ENCODE results near the gene SERPINB6.
A peak's percentile ranks its signal among the peaks of the same experiment; 100 is the strongest.
"Not testable (repeated sequence)": the region's sequence is repeated elsewhere in the genome, so short reads cannot be mapped to it uniquely, and the experiment has no call there.

SERPINB6 gene

DNA sequence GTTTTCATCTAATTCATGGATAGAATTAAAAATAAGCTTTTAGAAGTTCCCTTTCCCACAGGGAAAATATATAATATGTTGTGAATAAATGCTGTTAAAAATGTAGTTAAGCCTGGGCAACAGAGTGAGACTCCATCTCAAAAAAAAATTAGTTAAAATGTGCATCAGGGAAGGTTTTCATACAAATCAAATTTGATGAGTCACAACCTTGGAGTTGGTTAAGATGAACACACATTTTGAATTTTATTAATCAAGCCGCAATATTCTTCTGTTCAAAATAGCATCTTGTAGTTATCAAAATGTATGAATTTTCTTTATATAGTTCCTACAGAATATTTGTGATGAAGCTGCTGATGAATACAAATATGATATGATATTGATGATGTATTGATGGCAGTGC lies 37.3 kb downstream of the SERPINB6 start:
- DNase-seq = no peak

DNA sequence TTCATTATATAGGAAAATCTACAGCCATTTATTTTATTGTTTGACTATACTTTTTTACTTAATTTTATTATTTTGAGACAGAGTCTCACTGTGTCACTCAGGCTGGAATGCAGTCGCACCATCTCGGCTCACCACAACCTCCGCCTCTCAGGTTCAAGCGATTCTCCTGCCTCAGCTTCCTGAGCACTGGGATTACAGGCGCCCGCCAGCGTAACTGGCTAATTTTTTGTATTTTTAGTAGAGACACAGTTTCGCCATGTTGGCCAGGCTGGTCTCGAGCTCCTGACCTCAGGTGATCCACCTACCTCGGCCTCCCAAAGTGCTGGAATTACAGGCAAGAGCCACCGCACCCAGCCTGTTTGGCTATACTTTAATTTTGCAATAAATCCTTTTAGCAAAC lies 38.5 kb downstream of the SERPINB6 start:
- not testable (repeated sequence) for DNase-seq

DNA sequence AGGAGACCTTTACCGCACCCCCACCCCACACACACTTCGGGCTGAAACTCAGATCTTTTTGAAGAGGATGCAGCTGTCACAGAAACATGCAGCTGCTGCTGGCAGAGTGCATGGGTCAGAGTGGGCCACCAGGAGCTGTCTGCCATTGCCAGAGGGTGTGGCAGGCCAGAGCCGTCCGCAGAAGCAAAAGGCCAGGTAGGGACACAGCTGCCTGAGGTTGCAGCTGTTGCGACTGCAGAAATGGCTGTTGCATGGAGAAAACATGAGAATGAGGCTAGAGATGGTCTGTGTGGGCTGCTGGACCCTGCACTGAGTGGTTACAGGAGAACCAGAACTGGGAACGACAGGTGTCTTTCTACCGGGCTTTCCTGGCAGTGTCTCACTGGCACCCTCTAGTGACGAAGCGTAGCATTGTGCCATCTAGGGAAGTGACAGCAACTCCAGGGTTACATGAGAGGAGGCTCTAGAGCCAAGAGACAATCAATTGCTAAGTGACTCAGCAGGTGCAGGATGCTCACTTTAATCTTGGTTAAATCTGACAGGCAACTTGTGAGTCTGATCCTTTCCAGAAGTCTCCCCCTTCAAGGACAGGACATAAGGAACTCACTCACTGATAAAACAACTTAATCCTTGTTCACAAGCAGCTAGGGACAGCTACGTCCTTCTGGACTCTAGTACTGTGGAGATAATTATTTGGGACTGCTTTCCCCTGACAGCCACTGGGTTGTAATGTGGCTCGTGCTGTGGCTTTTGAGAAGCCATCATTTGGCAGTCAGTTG lies 39.2 kb downstream of the SERPINB6 start:
- DNase-seq = peak; percentile 82

DNA sequence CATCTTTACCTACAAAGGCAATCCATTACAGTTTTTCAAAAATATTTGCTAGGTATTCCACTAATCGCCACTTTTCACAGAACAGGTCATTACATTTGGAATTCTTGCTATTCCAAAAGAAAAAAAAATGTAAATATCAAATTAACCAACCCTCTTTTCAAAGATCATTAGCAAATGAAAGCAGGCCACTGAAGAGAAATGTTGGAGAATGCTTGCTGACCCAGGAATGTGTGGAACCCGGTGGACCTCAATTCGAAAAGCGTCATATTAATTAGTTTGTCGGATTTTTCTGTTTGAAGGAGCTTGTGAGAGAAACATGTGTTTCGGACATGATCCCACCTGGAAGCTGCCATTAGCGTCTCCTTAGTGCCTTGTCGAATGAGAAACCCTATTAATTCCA lies 40.3 kb downstream of the SERPINB6 start:
- DNase-seq = no peak

DNA sequence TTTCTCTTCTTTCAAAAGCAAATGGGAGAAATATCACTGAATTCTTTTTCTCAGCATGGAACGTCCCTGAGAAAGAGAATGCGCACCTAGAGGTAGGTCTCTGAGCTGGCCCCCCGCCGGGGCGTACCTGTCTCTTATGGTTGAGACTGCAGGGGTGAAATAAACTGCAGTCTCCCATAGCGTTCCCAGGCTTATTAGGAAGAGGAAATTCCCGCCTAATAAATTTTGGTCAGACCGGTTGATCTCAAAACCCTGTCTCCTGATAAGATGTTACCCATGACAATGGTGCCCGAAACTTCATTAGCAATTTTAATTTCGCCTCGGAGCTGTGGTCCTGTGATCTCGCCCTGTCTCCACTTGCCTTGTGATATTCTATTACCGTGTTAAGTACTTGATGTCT lies 43.4 kb downstream of the SERPINB6 start:
- DNase-seq = not testable (repeated sequence)

DNA sequence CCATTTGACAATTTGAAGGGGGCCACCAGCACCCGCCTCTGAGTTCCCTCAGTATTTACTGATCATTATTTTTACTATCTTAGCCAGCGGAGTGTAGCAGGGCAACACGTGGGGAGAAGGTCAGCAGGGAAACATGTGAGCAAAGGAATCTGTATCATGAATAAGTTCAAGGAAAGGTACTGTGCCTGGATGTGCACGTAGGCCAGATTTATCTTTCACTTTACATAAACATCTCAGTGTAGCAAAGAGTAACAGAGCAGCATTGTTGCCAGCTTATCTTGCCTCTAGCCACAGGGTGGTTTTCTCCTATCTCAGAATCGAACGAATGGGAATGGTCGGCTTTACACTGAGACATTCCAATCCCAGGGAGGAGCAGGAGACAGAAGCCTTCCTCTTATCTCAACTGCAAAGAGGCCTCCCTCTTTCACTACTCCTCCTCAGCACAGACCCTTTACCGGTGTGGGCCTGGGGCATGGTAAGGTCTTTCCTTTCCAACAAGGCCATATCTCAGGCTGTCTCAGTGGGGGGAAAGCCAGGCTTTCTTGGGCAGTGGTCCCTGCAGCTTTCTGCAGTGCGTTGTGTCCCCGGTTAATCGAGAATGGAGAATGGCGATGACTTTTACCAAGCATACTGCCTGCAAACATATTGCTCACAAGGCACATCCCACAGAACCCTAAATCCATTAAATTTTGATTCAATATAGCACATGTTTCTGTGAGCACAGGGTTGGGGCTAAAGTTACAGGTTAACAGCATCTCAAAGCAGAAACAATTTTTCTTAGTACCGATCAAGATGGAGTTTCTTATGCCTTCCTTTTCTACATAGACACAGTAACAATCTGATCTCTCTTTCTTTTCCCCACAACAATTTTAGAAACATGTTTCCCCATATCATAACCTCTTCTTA lies 45.3 kb downstream of the SERPINB6 start:
- DNase-seq = not testable (repeated sequence)

DNA sequence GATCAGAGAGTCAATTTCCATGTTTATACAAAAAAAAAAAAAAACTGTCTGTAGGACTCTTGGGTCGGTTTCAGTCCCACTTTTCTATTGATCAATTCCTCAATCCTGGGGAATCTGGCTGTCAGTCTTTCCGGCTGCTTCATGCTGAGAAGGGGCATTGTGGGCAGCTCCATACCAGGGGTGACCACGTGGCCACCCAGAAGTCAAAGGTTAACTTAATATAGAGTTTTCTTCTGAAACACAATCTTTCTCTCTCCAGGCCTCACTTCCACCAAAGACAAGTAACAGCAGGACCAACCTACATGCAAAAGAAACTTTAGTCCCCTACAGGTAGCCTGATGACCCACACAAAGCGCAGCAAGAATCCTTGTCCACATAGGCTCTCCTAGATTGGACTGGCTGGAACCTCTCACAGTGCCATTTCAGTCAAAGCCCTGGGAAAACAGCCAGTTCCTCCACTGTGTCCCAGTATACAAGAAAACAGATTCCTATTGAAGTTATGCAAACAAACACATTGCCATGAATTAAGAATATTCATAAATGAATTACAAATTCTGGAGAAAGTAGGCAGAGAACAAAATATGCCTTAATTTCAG lies 49.7 kb downstream of the SERPINB6 start:
- no peak for DNase-seq

DNA sequence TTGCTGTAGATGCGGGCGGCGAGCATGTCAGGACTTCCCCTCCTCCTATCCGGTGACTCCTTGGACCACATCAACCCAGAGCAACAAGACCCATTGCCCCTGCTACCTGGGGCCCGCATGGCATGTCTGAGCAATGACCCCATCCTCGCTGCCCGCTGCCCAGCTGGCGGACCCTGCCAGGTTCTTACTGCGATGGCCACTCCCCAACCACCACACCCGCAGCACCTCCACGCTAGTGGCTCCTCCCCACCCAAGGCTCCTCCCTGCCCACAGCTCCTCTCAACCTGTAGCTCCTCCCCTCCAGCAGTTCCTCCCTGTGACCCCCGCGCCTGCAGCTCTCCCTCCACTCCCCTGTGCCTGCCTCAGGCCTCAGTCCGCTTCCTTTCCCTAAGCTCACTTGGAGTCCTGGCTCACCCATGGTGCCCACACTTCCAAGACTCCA lies 50.7 kb downstream of the SERPINB6 start:
- no peak for DNase-seq

DNA sequence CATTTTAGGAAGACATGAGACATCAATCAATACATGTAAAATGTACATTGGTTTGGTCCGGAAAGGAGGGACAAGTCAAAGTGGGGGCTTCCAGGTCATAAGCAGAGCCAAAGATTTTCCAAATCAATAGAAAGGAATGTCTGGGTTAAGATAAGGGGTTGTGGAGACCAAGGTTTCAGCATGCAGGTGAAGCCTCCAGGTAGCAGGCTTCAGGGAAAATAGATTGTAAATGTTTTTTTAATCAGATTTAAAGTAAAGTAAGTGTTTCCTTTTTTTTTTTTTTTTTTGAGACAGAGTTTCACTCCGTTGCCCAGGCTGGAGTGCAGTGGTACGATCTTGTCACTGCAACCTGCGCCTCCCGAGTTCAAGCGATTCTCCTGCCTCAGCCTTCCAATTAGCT lies 51.5 kb downstream of the SERPINB6 start:
- DNase-seq = no peak

DNA sequence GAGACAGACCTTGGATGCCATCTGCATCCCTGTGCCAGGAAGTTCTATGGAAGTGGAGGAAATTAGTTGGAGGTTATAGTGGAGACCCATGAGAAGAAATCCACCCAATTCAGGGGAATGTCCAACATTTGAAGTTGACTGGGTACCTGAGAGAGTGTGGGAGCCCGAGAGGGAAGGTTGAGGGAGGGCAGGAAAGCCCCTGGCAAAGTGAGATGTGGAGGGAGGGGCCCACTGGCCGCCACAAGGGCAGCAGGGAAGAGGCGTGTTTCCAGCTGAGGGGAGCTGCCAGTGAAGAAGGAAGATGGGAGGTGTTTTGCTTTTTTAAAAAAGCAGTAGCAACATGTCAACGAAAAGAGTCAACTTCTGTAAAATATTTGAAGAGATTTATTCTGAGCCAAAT lies 52.0 kb downstream of the SERPINB6 start:
- no peak for DNase-seq

DNA sequence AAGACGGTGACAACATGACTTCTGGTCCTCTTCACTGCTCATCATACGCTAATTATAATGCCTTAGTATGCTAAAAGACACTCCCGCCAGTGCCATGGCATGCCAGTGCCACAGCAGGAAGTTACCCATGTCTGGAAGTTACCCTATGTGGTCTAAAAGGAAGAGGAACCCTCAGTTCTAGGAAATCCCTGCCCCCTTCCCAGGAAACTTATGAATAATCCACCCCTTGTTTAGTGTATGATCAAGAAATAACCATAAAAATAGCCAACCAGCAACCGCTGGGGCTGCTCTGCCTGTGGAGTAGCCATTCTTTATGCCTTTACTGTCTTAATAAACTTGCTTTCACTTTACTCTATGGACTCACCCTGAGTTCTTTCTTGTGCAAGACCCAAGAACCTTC lies 52.4 kb downstream of the SERPINB6 start:
- no peak for DNase-seq

DNA sequence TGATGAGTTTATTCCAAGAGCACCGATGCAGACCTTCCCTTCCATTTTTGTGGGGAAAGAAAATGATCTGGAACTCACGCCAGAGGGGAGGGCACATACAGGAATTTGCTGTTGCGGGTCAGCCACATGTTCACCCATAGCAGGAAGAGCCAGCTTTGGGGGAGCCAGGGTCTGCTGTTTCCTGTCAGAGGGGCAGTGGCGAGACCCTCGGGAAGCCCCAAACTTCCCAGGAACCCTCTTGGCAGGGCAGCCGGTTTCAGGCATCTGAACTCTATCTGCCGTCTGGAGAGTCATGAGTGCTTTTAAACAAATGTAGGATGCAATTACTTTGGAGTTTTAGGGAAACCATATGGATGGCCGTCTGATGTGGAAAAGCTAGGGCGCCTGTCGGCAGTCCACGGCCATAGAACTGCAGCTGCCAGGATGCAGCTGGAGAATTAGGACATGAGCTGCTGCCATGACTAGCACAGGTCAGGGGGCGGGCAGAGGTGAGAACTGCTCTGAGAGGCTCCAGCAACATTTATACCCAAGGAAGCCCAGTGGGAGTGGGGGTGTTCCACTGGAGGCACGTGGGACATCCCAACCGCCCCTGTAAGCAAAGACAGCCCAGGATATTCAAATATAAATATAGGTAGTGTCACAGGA lies 53.4 kb downstream of the SERPINB6 start:
- no peak for DNase-seq

DNA sequence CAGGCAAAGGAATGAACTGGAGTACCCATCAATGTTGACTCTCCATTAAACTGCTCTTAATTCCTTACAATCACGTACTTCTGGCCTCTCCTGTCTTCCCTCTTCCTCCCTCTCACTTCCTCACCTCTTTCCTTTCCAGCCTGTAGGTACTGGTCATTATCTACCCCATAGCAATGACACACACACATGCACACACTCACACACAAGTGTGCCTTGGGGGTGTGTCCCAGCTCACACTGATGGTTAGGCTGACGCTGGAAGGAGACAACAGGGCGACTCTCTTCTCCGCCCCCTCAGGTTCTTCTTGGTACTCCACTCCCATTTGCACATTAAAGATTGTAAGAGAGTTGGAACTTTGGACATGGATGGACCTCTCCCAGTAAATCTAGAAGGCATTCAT lies 54.3 kb downstream of the SERPINB6 start:
- no peak for DNase-seq

DNA sequence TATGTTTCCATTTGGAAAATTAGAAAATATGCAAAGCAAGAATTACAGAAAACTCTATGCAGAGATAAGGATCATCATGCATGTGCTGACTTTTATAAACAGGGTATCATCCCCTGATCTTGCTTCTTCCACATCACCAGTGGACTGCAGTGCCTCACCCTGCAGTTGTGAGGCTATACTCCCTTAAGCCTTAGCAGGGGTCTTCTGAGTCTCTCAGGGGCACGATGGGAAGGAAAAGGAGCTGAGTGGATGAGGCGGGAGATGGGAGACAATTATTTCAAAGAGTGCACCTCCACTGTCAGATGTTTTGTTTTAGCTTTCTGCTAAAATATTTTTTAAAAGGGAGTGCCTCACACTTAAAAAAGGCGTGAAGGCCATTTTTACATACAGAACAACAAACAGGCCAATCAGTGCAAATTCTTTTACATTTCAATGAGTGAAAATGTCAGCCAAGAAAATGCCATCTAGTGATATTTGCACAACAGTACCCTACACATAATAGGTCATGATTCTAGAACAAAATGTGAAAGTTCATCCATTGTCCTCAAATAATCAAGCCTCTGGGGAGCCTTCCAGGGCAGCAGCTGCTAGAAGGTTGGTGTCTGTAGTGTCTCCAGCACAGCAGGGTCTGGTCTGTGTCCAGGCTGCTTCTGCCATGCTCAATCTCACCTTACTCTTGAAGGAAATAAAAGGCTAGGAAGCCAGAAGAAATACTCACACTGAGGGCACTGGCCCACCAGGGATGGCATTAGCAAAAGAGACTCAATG lies 55.0 kb downstream of the SERPINB6 start:
- no peak for DNase-seq

DNA sequence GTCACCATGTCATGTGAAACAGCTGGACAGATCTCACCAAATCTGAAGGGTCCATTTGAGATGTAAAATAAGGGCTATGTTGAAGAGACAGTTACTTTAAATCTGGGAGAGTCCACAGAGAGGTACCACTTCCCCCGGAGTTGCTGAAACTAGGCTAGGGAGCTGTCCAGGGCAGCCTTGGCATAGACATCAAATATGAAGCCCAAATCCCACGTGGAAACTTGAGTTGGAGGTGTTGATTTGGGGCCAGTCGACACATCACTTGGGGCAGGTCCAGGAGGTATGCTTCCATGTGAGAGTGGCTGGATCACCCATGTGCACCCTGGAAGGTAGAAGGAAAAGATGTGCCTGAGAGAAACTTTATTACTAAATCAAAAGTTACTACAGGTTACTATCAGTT lies 56.2 kb downstream of the SERPINB6 start:
- no peak for DNase-seq

DNA sequence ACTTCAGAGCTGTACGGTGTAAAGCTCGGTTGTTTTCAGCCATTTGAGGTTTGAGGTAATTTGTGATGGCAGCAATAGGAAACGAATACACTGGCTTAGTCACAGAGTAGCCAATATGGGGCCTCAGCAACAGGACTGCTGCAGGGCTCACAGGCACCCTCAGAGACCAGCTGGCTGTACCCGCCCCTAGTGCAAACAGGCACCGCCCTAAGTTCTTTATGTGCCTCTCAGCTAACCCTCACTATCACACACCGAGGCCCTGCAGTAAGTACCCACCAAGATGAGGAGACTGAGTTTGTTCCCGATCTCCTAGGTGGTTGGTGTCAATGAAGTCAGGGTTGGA lies 57.1 kb downstream of the SERPINB6 start:
- no peak for DNase-seq

DNA sequence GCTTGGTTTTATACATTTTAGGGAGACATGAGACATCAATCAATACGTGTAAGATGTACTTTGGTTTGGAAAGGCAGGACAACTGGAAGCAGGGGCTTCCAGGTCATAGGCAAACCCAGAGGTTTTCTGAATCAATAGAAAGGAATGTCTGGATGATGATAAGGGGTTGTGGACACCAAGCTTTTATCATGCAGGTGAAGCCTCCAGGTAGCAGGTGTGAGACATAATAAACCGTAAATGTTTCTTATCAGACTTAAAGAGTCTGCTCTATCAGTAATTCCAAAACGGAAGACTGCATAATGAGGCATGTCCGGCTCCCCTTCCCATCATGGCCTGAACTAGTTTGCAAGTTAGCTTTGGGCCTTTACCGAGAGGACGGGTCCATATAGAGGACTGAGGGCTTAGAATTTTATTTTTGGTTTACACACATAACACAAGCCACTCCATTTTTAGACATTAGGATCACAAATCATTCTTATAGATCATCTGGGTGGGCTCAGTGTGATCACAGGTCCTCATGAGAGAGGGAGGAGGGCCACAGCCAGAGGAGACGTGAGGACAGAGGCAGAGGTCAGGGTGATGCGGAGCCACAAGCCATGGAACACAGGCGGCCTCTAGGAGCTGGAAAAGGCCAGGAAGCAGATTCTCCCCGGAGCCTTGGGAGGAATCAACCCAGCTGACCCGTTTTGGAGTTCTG lies 57.6 kb downstream of the SERPINB6 start:
- DNase-seq = no peak

DNA sequence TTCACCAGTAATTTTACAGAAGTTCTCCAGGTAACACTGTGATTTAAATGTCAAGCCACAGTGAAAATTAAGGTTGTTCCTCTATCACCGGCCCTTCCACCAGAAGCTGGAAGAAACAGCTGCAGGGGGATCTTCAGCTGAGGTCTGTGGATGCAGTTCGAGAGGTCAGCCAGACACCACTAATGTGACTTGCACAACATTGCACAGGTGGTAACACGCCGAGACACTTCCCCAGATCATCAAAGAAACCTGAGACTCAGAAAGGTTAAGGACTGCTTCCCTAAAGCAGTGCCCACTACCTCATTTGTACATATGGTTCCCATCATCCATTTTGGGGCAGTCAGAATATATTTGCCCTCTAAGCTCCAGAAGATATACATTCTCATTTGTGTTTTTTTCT lies 60.2 kb downstream of the SERPINB6 start:
- DNase-seq = no peak

DNA sequence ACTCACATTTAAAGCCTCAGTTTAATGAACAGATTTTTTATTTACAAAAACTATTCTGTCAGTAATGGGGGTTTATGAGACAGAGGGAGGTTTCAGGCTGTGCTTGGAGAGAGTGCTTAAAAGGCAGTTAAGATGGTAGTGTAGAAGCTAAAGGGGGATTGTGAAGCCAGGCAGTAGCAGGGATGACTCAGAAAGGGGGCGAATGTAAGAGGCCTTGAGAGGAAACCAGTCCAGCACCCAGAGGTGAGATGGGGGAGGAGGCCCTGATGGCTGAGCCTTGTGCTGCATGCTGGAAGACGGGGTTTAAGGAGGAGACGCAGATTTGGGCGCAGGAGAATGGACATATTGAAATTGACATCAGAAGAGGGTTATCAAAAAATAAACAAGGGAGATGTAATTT lies 61.6 kb downstream of the SERPINB6 start:
- no peak for DNase-seq

DNA sequence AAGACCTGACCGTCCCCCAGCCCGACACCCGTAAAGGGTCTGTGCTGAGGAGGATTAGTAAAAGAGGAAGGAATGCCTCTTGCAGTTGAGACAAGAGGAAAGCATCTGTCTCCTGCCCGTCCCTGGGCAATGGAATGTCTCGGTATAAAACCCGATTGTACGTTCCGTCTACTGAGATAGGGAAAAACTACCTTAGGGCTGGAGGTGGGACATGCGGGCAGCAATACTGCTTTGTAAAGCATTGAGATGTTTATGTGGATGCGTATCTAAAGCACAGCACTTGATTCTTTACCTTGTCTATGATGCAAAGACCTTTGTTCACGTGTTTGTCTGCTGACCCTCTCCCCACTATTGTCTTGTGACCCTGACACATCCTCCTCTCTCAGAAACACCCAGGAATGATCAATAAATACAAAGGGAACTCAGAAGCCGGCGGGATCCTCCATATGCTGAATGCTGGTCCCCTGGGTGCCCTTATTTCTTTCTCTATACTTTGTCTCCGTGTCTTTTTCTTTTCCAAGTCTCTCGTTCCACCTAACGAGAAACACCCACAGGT lies 62.2 kb downstream of the SERPINB6 start:
- not testable (repeated sequence) for DNase-seq

DNA sequence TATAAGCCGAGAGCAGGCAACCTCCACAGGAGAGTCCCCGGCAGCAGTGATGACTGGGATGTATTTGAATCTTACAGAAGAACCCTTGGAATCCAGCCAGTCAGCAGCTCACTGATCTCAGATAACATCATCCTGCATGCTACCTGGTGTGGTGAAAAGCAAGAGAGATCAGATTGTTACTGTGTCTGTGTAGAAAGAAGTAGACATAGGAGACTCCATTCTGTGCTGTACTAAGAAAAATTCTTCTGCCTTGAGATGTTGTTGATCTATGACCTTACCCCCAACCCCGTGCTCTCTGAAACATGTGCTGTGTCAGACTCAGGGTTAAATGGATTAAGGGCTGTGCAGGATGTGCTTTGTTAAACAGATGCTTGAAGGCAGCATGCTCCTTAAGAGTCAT lies 62.9 kb downstream of the SERPINB6 start:
- DNase-seq = not testable (repeated sequence)

Measured in right forelimb (tissue), 1 donor.